C1 segment of cervical spinal cord (tissue), 14 donors: ENCODE measurements around the gene ASCC2.
A peak's percentile ranks its signal among the peaks of the same experiment; 100 is the strongest.

Experiments
- DNase-seq, 14 donors: peaks; one replicate each; lab custom pipeline; 2025; lab: John Stamatoyannopoulos, UW

ASCC2 gene

DNA sequence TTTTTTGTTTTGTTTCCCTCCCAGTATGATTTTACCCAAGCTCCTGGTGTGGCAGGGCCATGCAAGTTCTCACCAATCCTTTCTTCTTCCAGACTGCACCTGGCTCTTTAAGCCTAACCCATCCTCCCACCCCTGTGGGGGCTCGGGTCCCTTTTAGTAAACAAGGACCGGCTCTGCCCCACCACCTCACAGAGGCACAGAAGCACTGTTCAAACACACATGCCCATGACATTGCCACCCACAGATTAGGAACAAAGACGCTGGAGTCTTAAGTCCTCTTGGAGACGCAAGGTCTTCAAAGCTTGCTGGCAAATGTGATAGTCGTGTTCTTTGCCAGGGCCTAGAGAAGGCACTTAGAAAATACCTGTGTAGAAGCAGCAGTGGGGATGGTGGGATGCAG lies 52.0 kb downstream of the ASCC2 start:
- no peak for DNase-seq

GRCh38 chr22:29784451-29785361 lies 53.4 kb downstream of the ASCC2 start:
- peak in 9 of 14 donors; percentile 19 to 81 (median 42) for DNase-seq

DNA sequence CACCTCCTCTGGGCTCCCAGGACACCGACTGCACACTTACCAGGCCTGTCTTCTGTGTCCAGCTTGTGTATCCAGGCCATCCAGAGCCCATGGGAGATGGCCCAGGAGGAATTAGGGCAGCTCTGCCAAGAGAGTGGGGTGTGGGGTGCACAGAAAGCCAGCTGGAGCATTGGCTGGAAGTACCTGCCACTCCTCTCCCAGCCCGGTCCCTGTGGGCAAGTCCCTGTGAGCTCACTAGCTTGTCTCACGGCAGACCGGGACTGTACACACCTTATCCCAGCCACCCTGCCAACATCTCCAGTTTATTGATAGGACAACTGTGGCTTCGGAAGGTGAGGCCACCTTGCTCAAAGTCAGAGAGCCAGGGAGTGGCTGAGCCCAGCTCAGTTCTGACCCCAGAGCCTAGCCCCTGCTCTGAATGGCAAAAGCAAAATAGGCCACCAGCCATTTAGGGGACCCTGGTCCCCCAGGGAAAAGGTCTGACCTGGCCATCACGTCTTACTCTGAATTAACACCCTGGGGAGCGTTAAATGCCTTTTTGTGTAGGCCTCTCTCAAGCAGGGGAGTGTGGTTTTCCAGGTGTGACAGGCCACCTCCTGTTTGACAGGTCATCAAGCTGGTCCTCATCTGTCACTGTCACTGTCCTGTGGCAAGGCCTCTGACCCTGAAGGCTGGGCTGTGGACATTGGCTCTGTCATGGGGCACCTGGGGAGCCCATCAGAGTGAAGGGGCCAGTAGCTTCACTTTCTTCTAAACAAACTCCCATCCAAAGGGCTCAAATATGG lies 55.8 kb downstream of the ASCC2 start:
- DNase-seq: peak in 9 of 14 donors; percentile 25 to 69 (median 38)

DNA sequence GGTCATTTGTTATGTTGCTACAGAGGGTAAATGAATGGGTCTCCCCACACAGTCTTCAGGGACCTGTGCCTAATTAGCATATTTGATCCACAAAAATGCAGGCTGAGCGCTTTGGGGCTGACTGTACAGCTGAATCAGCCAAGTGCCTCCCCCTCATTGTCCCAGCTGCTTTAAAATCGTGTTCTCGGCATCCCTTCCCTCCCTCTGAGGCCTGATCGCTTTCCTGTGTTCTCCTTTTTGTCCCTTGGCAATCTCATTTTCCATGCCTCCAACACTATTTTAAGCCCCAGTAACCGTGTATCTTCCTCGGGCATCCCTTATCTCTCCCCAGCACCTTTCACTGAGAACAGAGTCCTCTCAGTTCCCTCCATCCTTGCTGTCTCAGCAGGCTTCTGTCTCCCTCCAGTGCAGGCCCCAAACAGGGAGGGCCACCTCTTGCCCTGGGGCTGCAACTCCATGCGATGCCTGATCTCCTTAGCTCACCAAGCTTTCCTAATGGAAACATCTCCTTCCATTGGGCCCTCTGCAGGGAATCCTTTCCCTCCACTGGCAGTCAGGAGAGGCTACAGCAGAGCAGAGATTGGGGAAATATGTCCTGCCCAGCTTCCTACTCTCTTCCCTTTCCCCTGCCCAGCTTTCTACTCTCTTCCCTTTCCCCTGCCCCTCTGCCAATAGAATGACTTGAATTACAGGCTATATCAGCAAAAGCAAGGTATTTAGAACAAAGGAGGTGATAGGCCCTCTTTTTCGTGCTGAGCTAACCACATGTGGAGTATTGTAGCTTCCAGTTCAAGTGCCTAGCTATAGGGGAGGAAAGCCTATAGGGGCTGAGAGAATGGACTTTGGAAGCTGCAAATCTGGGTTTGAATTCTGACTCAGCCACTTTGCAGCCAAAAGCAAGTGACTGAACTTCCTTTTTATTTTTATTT lies 57.1 kb downstream of the ASCC2 start:
- no peak for DNase-seq

DNA sequence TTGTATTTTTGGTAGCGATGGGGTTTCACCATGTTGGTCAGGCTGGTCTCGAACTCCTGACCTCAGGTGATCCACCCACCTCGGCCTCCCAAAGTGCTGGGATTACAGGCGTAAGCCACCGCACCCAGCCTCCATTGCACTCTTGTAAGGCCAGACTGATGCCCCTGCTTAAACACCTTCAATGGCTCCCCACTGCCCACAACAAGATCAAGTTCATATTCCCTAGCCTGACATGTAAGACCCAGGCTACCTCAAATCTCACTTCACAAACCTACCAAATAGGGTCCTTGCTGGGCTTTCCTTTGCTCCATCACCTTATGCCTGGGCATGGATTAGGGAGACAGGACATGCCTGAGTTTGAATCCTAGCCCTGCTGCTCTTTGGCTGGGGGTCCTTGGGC lies 57.9 kb downstream of the ASCC2 start:
- no peak for DNase-seq

GRCh38 chr22:29773233-29773632 lies 64.8 kb downstream of the ASCC2 start:
- DNase-seq: no peak

DNA sequence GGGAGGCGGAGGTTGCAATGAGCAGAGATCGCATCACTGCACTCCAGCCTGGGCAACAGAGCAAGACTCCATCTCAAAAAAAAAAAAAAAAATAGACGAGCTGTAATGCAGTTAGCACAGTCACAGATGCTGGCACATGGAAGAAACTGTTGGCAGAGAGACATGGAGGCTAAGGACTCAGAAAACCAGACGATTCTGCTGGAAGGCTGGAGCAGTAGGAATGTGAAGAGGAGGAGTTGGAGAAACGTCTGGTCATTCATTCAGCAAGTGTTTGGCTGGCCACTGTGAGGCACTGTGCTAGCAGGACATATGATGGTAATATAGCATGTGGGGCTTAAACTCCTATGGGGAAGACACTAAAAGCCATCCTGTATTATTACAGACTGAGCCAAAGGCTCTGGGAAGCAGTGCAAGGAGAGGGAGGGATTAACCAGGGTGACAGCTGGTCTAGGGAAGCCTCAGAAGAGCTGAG lies 65.9 kb downstream of the ASCC2 start:
- no peak for DNase-seq

- DNase-seq: no peak
Observed at GRCh38 chr22:29769723-29770321, 68.3 kb downstream of the ASCC2 start.

- DNase-seq: no peak
Observed at GRCh38 chr22:29768052-29768693, 69.9 kb downstream of the ASCC2 start.

DNA sequence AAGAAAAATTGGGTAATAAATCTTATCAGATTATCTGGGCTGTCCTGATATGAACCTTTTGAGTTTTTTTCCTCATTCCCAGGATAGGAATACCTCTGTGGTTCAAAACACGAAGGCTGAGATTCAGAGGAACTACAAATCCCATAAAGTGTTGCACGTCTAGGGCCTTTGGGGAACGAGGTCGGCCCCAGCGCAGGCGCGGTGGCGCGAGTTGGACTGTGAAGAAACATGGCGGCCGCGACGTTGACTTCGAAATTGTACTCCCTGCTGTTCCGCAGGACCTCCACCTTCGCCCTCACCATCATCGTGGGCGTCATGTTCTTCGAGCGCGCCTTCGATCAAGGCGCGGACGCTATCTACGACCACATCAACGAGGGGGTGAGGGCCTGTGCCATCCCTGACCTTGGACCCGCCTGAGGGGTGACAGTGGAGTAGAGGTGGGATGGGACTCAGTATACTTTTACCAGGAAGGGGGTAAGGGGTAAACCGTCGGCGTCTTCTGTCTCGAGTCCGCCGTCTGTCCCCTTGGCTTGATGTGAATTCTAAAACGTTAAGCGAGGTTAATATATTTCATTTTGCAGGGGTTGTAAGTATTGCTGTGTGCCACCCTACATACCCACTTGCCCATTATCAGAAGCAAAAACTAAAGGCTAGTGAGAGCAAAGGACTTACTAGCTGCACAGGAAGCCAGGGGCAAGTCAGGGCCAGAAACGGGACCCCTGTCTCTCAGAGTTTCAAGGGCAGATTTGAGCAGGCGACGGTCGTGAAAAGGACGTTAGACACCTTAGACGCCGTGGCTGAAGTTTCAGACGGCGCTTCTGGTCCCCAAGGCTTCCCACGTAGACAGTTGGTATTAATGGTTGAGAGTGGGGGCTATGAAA lies 70.7 kb downstream of the ASCC2 start, which contains the start of gene UQCR10:
Gene UQCR10, plus strand, starts transcription at position 199 of the 881 bp plus-strand sequence. Its CDS starts 30 bp downstream, at position 229.
- DNase-seq: peak; percentile 11 to 96 (median 84)

DNA sequence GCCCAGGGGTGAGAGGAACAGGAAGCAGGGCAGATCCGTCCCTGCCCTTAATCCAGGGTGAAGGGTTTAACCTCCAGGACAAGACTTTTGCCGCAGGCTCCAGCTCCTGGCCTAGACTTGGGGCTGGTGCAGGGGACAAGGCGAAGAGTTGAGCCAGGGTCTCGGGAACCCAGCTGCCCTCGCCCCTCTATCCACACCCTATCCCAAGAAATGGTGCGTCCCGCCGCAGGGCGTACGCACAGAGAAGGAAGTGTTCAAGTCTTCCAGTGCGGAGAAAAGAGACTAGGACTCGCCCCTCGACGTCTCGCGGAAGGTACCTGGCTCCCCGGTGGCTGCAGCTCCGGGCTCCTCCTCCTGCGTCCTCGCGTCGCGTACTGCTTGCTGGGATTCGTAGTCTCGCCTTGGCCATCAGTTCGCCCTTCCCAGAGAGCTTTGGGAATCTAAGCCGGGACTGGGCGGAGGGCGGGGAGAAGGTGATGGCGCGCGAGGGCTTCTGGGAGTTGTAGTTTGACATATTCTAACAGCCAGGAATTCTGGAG lies 71.4 kb downstream of the ASCC2 start, which contains the start of gene ZMAT5:
Gene ZMAT5, minus strand, starts transcription at position 376 of the 539 bp plus-strand sequence. CDS start 18,463 bp downstream, outside the sequence.
- DNase-seq: peak; percentile 45 to 96 (median 88)

DNA sequence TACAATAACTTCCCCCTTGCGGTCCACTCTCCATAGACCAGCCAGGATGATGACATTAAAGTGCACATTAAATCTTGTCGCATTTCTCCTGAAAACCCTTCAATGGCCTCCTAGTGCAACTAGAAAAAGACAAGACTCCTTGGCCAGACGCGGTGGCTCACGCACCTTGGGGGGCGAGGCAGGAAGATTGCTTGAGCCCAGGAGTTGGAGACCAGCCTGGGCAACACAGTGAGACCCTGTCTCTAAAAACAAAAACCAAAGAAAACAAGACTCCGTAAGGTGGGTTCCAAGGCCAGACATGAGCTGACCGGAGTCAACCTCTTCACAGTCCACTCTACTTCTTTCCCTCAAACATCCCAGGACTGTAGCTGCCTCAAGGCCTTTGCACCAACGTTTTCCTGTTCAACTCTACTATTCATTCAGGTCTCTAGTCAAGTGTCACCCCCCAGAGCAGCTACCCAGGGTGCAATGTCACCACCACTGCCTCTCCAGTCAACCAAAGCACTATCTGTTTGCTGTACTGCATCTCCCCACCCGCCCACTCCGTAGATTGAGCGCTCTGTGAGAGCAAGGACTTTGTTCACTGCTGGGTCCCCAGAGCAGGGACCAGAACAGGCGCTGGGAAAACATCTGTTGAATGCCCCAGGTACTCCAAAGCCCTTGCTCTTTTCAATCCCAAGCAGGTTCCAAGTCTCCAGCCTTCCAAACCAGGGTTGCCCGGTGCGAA lies 72.0 kb downstream of the ASCC2 start:
- peak in 2 of 14 donors; percentile 45 to 56 for DNase-seq

- no peak for DNase-seq
Observed at GRCh38 chr22:29762263-29762662, 75.8 kb downstream of the ASCC2 start.

DNA sequence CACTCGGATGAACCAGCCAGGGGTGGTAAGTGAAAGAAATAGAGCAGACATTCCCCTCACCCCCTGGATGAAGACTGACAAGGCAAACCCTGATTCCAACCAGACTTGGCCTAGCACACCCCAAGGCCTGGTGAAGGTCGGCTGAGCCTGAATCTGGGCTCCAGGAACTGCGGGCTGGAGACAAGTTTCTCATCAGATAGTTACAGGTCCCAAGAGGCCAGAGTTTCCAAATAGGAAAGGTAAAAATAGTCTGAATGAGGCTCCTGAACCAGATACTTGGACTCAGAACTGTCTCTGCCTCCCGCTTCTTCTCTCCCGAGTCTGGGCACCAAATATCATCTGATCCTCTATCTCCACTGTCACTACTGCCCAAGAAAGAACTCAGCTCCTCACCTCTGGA lies 79.1 kb downstream of the ASCC2 start:
- DNase-seq: no peak

GRCh38 chr22:29758068-29758622 lies 79.9 kb downstream of the ASCC2 start:
- DNase-seq: no peak

GRCh38 chr22:29757096-29757495 lies 81.0 kb downstream of the ASCC2 start:
- no peak for DNase-seq

- no peak for DNase-seq
Observed at GRCh38 chr22:29756341-29756740, 81.7 kb downstream of the ASCC2 start.

DNA sequence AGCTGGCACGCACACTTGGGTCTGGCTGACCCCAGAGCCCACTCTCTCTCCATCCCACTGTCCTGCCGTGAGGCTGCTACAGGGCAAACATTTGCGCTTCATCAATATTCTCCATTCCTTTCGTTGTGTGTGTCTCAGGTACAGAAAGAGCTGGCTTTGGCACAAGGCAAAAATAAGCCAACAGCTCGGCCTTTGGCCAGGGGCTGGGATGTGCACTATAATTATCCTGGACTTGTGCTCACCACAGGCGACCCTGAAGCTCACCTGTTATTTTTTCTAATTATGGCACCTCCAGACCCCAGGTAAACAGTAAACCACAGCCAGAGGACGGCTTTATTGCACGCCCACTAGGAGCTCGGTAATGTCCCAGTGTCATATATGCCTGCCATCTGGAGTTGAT lies 82.2 kb downstream of the ASCC2 start:
- peak in 1 of 14 donors; percentile 48 for DNase-seq
